GM20000 (cell line): ENCODE data around the gene FRS3.

Source experiments
- DNase-seq: peaks from one replicate; pipeline ENCODE4 v3.0.0; 2012; ENCODE audit warnings: low spot score
- CTCF ChIP-seq: IDR thresholded peaks from 2 replicates; pipeline ENCODE4 v1.5.1; 2012; ENCODE audit warnings: mild to moderate bottlenecking, control low read depth; ENCODE audit errors: extremely low read depth, missing control alignments

FRS3 gene

GRCh38 chr6:41790045-41790444 is 10.3 kb upstream of the FRS3 start:
- no peak for DNase-seq

GRCh38 chr6:41789390-41789724 is 9.7 kb upstream of the FRS3 start:
- no peak for DNase-seq
- TF ChIP-seq CTCF, result no peak

More at GRCh38 chr6:41790045-41790444, 10.3 kb upstream of the FRS3 start:
- TF ChIP-seq CTCF, result no peak

- TF ChIP-seq CTCF, result peak; percentile 87
- DNase-seq, result peak; percentile 94
These were observed 7.7 kb upstream of the FRS3 start, which contains the start of gene TOMM6 for GRCh38 chr6:41787219-41787917. Gene TOMM6, plus strand, starts transcription at chr6:41787694. Its CDS starts 4 bp downstream, at chr6:41787698.

- DNase-seq, result peak; percentile 94
- peak; percentile 72 for TF ChIP-seq CTCF
These were observed 6.9 kb upstream of the FRS3 start for GRCh38 chr6:41786451-41787218.

GRCh38 chr6:41785689-41786450 is 6.2 kb upstream of the FRS3 start:
- no peak for TF ChIP-seq CTCF
- DNase-seq, result peak; percentile 48

GRCh38 chr6:41785254-41785653 is 5.6 kb upstream of the FRS3 start:
- DNase-seq, result no peak
- TF ChIP-seq CTCF, result no peak
